Middle frontal gyrus (tissue), 1 donor: Measurements from ENCODE around the gene ARL13B.
"Not testable (repeated sequence)": the region's sequence is repeated elsewhere in the genome, so short reads cannot be mapped to it uniquely, and the experiment has no call there.

Experiments used
- DNase-seq: peaks from one replicate; pipeline ENCODE4 v3.0.0-alpha.2; 2015; ENCODE audit warnings: low spot score; ENCODE audit errors: extremely low spot score

ARL13B gene

GRCh38 chr3:94062513-94063404, 82.8 kb downstream of the ARL13B start, which contains the start of the genes DHFR2 and NSUN3:
DHFR2 (minus strand) TSS chr3:94062916; CDS start chr3:94061511, 1,405 bp downstream.
NSUN3 (plus strand) TSS chr3:94063061; CDS start chr3:94063127, 66 bp downstream.
- peak; percentile 89 for DNase-seq

- DNase-seq = no peak
Observed at GRCh38 chr3:94063496-94064119, 83.7 kb downstream of the ARL13B start.

GRCh38 chr3:94064243-94064860, 84.4 kb downstream of the ARL13B start:
- DNase-seq = no peak

- no peak for DNase-seq
Observed at GRCh38 chr3:94065122-94065521, 85.2 kb downstream of the ARL13B start.

- no peak for DNase-seq
Observed at GRCh38 chr3:94065819-94066480, 86.0 kb downstream of the ARL13B start.

- DNase-seq = no peak
Observed at GRCh38 chr3:94066506-94067500, 86.8 kb downstream of the ARL13B start.

GRCh38 chr3:94069194-94069813, 89.3 kb downstream of the ARL13B start:
- DNase-seq = no peak

GRCh38 chr3:94070341-94070911, 90.5 kb downstream of the ARL13B start:
- DNase-seq = no peak

- DNase-seq = no peak
Observed at GRCh38 chr3:94071713-94072284, 91.8 kb downstream of the ARL13B start.

GRCh38 chr3:94076055-94076454, 96.1 kb downstream of the ARL13B start:
- no peak for DNase-seq

- DNase-seq = not testable (repeated sequence)
Observed at GRCh38 chr3:94080552-94080951, 100.6 kb downstream of the ARL13B start.

GRCh38 chr3:94081884-94082283, 101.9 kb downstream of the ARL13B start:
- no peak for DNase-seq

- no peak for DNase-seq
Observed at GRCh38 chr3:94082391-94082937, 102.5 kb downstream of the ARL13B start.

- no peak for DNase-seq
Observed at GRCh38 chr3:94083261-94083660, 103.3 kb downstream of the ARL13B start.

- no peak for DNase-seq
Observed at GRCh38 chr3:94089126-94089525, 109.2 kb downstream of the ARL13B start.

- DNase-seq = no peak
Observed at GRCh38 chr3:94092086-94092485, 112.1 kb downstream of the ARL13B start.

GRCh38 chr3:94093151-94093550, 113.2 kb downstream of the ARL13B start:
- DNase-seq = no peak

GRCh38 chr3:94095111-94095510, 115.2 kb downstream of the ARL13B start:
- no peak for DNase-seq

- DNase-seq = no peak
Observed at GRCh38 chr3:94098452-94098851, 118.5 kb downstream of the ARL13B start.
